GM19452 (cell line): ENCODE data around the gene DUSP23.

Experiments
- ATAC-seq: cut with Tn5 transposase; IDR thresholded peaks from one replicate; pipeline ENCODE4 v1.9.1; 2021; ENCODE audit not compliant: unreplicated experiment

DUSP23 gene

DNA sequence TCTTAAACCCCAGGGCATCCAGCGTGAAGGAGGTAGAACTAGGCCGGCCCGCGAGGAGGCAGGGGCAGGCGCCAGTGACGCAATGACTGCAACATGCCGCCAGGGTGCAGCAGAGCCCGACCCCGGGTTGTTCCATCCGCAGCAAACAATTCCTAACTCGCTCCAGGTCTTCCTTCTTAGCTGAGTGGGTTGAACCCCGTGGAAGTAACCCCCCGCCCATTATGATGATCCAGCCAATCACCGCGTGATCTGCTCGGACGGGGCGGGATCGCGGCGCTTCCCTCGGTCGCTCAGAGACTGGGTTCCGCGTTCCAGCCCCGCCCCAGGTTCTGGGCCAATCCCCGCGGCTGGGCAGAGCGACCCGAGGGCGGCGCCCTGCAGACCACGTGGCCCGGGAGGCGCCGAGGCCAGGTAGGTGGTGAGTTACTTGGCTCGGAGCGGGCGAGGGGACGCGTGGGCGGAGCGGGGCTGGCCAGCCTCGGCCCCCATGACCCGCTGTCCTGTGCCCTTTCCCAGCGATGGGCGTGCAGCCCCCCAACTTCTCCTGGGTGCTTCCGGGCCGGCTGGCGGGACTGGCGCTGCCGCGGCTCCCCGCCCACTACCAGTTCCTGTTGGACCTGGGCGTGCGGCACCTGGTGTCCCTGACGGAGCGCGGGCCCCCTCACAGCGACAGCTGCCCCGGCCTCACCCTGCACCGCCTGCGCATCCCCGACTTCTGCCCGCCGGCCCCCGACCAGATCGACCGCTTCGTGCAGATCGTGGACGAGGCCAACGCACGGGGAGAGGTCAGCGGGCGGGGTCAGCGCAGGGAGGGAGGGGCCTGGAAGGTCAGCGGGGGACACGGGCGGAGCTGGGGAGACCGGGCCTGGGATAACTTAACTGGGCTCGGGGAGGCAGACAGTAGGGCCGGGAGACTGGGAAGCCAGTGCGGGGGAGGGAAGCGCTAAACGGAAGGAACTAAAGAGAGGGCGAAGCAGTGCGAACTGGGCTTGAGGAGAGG is at the start of gene DUSP23:
TSS of gene DUSP23 (plus strand) at position 380 of the 1,000 bp plus-strand sequence. CDS start at position 519, 139 bp downstream.
- peak; percentile 98 for ATAC-seq

DNA sequence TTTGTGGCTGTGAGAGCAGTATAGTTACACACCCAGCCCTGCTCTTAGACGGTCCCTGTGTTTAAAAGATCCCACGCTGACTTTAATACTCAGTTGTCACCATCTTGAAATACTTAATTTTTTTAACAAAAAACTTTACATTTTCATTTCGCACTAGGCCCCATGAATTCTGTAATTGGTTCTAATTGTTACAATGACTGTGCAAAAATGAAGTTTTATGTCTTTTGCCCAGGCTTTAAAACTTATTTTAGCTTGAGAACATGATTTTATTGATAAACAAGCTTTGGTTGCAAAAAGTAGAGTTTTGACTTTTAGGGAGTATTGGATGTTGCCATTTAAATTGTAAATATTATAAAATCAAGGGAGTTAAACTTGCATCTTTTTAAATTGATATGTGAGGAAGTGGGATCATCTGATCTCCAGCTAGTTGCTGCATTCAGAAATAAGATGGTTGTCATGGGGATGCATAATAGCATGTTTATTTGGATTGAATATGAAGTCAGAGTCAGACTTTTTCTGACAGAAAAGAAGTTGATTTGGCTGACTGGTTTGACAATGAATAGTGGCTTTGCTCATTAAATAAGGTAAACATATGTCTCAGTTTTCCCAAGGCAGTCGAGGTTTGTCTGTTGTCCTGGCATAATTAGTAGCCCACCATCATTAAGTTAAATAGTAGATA is 43.4 kb upstream of the DUSP23 start:
- no peak for ATAC-seq

DNA sequence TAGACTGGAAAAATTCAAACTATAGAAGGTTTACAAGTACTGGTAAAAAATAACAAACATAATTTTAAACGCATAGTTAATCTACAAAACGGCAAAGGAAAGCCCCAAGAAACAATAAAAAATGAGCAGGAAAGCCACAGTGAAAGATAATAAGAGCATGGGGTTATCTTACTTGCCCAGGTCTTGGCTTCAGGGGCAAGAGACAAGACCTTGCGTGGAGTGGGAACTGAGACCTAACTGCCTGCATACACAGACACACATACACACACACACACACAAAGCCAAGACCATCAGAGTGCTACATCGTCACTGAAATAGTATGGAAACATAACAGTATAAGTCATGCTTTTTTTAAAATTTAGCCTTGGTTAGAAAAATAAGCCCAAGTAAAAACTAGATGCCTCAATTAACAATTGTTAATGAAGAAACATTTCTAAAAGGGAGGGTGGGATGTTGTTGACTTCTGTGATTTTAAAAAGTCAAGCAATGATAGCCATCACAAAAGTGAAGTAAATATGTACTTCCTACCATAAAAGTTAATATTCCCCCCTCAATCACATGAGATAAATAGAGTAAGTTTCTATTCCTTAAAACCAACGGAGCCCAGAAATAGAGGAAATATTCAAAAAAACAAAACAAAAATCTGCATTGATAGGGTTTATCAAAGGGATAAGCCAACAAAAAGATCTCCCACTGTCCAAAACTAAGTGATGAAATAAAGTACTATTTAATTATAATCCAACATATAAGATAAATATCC is 36.9 kb upstream of the DUSP23 start:
- ATAC-seq = no peak

DNA sequence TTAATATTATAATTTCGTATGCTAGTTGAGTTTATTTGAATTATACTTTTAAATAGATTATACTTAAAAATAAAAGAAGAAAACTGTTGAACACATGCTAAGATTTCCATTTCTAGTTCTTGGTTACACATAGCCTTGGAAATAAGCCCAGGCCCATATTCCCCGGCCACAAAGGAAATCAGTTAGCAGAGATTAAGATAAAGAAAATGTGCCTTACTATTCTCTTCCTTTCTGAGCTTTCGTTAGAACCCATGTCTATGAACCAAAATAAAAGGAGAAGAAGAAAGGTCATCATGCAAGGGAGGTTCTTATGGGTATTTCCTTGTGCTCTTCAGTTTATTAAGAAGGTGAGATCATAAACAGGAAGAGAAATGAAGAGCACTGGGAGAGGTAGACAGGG is 34.1 kb upstream of the DUSP23 start:
- ATAC-seq = no peak

DNA sequence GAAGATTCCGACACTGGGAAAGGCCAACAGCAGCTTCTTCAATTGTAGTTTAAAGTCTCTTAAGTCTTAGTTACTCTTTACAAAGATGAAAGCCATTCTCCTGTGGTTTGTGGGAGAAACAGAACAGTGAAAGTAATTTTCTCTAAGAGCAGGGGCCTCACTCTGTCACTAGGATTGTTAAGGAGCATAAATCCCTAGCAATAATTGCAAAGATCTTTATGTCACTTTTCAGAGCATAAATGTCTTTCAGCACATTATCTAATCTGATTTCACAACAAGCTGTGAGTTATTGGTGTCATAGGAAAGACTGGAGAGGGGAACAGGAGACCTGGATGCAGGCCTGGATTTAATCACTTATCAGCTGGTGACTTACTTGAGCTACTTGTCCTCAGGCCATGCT is 32.4 kb upstream of the DUSP23 start:
- ATAC-seq = no peak

DNA sequence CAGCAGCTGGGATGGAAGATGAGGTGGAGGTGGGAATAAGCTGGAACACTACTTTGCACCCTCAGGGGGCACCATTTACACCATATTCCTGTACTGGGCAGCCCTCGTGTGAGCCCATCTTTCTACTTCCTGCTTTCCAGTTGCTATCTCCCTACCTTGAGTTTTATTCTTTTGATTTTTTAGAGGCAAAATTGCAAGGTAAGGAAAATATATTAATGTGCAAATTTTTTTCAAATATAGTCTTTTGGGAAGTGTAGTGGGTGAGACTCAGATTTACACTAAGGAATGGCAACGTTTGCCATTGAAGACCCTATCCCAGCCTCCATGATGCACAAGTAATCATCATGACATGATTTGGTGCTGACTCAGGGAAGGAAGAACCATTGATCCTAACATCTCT is 31.1 kb upstream of the DUSP23 start:
- no peak for ATAC-seq

DNA sequence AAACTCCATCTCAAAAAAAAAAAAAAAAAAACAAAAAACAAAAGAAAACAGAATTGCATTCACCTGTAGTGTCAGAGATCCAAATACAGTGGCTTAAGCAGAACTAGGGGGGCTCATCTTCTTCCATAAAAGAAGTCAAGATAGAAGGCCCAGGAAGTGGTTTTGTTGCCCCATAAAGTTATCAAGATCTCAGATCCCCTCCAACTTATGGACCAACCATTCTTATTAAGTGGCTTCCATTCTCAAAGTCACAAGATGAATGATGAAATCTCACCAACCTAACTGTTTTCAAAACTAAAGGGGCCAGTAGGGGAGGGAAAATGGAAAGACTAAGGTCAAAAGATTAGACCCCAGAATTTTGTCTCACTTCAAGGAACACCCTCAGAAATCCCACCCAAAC is 30.1 kb upstream of the DUSP23 start:
- no peak for ATAC-seq

DNA sequence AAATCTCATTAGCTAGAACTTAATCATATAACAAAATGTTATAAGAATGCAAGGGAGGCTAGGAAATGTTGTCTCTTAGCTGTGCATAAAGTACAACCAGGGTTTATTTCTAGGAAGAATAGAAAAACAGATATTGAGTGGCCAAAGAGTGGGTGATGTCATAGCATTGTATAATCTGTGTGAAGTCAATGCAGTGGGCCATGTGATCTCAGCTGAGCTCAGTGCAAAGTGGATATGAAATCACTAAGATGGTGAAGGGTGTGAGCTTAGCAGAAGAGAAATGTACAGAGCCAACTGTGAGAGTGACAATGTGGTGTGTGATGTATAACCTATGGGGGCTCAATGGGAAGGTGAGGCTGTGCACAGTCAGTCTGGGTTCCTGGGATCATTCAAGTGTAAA is 29.7 kb upstream of the DUSP23 start:
- no peak for ATAC-seq

DNA sequence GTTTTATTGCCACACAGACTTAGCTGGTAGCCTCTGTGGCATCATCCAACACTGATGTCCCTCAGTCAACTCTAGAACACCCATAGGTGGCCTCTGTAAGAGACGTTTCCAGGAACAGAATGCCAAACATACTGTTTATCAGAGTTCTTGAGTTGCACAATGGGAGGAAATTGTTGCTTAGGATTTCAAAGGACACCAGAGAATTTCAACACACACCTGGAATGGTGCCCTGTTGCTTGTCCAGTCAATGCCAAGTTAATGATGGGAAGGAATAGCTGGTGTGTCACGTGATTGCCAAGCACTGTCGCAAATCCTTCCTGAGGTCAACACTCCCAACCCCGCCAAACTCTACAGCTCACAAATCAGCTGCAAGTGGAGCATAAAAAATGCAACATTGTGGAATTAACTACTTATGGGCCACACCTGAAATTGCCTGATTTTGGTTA is 28.6 kb upstream of the DUSP23 start:
- no peak for ATAC-seq

DNA sequence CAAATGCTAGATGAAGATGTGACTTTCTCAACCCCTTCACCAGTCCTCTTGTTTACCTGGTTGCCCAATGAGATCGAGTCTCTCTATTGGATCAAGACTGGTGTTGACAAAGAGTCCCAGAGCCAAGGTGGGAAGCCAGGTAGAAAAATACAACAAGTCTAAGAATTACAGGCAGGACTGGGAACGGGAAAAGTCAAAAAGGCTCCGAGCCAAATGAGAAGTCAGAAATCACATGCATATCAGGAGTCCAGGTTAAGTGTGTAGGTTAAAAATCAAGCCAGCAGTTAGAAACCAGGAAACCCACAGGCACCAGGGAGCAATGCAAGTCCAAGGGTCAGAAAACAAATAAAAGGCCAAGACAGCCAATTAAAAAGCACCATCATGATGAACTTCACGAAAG is 27.4 kb upstream of the DUSP23 start:
- ATAC-seq = no peak

DNA sequence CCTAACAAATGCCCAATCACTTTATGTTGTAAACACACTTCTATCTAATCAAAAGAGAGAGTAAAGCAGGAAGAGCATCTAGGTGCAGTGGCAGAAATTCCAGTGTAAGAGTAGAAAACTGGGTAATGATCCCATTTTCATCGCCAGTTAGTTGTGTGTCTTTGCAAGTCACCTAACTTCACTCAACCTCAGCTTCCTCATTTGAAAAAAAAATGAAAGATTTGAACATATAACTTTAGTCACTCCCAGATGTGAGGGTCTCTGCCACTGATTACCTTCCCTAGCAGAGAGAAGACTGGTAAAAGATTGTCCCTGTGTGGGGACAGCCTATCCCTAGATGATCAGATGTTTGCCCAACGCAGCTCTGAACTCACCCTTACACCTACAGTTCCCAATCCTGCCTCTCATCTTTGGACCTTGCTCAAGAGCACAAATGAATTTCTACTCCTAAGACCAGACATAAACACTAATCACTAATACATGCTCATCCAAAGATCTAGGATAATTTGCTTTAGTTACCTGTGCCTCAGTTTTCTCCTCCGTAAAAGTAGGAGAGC is 25.2 kb upstream of the DUSP23 start:
- no peak for ATAC-seq

DNA sequence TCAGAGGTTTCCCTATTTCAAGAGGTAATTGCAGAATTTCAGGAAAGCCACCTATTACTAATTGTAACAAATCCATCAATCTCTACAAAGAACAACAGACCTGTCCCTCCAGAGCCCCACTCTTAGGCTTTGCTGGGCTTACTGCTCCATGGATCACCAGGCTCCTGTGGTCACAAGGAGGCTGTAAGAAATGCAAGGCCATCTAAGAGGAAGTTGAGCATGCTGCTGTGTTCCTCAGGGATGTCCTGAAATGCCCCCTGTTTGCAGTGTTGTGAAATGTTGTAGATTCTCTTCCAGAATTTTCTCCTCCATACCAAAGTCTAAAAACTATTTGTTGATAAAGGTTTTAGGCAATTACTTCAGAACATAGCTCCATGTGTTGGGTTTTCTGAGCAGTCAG is 24.4 kb upstream of the DUSP23 start:
- ATAC-seq = no peak

DNA sequence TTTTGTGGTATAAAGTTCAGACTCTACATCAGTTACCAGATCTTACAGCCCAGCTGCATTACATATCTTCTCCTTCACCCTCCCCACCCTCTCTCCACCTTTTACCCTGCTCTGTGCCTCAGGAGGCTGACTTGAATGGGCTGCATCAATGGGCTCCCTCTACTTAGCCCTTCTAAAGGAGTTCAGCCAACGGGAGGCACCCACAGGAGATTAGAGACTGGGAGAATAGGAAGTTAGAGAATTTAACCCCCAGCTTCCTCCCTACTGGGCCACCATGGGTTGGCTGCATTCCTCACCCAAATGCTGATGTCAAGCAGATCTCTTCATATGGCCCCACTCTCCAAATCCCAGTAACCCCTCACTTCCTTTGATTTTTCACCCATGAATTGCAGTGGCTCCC is 17.1 kb upstream of the DUSP23 start:
- ATAC-seq = no peak

DNA sequence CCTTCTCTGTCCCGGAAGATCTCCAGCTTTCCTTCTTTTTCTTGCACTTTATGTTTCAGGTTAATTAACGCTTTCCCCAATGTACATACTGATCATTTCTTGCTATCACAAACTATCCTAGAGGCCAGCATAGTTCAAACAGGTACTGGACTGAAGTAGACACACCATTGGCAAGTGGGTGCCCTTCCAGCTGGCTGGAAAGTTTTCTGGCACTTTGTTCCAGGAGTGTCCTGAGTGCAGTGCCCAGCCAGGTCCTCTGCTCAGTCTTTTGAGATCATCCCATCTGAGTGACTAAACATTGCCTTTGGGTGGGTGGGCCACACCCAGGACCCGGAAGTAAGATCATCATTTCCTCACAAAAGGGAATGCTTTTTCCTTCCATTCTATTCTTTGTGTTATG is 15.0 kb upstream of the DUSP23 start:
- ATAC-seq = no peak

DNA sequence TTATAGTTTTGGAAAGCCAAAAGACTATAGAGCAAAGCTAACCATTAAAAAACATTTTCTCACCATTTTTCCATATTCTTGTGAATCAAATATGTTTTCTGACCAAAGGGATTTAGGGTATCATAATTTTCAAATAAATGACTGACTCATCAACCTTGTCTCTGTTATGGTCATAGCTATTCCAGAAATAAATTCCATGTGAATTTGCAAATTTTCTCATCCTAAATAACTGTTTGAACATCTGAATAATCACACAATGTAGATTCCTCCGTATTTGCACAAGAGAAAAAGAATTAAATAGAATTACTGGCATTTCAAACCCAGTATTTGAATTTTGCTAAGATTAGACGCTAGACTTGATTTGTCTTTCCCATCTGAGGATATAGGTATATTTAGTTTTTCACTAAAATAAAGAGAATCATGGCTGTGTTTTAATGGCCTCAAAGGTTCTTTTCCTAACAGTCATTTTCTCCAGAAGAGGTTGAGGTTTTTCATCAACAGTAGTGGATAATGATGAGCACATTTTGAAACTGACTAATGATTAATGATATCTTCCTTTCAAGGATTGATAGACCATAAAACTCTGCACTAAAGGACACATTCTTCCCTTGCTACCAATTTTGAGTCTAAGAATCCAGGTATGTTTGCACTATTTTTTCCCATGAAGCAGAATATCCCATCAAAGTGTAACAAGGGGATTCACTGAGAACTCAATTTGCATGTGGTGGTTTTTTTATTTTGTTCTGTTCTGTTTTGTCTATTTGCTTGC is 9.5 kb upstream of the DUSP23 start:
- ATAC-seq = no peak

DNA sequence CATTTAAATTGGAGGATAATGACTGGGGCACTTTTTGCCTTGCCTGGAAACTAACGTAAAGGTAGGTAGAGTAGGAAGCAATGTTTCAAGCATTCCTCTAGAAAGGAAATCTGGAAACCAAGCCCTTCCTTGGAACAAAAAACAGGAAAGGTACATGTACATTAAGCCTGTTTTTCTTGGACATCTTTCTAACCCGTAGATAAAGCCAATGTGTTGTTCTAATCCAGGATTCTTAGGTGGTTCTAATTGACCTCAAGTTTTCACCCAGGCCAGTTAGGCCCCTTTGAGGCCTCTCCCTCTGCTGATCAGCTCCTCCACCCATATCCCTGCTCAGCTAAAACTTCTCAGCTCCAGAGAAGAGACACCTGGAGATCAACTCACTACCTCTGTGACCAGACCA is 6.3 kb upstream of the DUSP23 start:
- no peak for ATAC-seq

DNA sequence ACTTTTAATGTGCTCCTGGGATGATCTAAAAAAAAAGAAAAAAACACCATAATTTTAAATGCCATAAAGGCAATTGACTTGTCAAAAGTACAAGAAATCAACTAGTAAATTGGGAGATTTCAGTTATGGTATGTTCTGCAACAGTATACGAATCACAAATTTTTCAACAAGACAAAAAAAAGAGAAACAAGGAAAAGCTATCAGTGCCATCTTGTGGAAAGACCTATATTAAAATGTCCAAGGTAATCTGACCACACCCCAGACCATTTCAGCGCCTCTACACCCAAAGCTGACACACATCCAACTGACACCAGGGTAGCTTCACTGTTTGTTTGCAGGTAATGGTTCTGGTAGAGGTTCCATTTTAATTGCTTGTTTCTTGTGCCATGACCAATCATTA is 5.0 kb upstream of the DUSP23 start:
- no peak for ATAC-seq

DNA sequence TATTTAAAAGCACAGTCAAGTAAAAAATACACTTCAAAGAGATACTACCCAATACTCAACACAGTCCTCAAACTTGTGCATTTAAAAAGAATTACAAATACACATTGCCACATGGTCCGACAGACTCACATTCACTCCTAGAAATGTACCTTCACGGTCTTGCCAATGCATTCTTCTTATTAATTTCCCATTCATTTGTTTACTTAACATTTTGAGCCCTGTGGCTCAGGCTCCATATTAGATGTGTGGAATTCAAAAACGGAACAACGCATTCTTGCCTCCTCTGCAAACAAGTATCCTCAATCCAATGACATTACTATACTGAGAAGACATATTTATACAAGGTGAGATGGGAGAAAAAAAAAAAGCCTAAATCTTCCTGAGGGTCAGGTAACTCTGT is 2.5 kb upstream of the DUSP23 start:
- ATAC-seq = no peak

DNA sequence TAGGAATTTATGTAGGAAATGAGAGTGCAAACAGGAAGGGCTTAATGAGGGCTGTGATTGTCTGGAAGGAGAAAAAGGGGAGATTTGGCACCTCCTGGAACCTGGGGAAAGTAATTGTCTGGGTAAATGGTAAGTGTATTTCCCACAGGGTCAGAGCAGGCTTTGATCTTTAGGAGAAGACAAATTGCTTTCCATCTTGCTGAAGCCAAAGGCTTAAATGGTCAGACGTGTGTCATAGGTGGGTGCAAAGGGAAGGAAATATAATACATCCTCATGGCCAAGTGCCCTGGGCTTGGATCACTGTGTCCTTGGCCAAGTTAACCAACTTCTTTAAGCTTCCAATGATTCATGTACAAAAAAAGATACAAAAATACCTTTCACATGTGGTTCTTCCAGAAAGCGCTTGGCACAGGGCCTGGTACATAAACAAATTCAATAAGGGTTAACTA is 1.3 kb upstream of the DUSP23 start:
- no peak for ATAC-seq

DNA sequence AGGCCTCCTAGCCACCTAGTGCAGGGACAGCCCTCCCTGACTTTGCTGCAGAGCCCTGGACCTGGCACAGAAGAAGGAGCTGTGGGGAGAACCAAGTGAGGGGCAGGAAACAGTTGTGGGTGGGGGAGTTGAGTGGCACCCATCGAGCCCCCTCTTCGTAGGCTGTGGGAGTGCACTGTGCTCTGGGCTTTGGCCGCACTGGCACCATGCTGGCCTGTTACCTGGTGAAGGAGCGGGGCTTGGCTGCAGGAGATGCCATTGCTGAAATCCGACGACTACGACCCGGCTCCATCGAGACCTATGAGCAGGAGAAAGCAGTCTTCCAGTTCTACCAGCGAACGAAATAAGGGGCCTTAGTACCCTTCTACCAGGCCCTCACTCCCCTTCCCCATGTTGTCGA is 1.2 kb downstream of the DUSP23 start:
- no peak for ATAC-seq
